HL-60/S4 treated with retinoic acid at 250 ng/mL for 4 days and 3 days (cell line): ENCODE data around the gene FAM229A.
"Not testable (repeated sequence)": the region's sequence is repeated elsewhere in the genome, so short reads cannot be mapped to it uniquely, and the experiment has no call there.

ENCODE experiments used
- in situ Hi-C: fragments of 300-500 bp; cut with MboI; formaldehyde crosslinking; loops from 2 replicates; pipeline ENCODE4 v1.7.0; 2022; ENCODE audit warnings: low sequenced_read_pairs

FAM229A gene

GRCh38 chr1:32377541-32378220, 15.4 kb upstream of the FAM229A start:
- in situ Hi-C loops: no loop called here

DNA sequence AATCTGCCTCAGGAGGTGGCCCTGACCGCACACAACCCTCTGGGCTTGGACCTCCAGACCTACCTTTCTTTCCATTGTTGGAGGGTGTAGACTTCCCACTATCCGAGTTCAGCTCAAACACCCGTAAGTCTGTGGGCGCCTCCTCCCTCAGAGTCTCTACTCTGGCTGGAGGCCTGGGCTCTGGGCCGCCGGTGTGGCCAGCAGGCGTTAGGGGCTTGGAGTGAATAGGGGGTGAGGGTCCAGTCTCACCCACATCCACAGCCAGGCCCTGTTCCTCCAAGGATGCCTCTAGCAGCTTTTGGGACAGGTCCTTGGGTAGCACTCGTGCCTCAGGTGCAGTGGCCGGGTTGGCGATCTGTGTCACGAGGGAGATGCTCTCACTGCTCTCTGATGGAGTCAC, 13.9 kb upstream of the FAM229A start:
- in situ Hi-C loops: no loop called here

- in situ Hi-C loops: no loop called here
Measured at GRCh38 chr1:32373996-32374592, 11.8 kb upstream of the FAM229A start.

GRCh38 chr1:32372149-32372756, 10.0 kb upstream of the FAM229A start:
- in situ Hi-C loops: no loop called here

DNA sequence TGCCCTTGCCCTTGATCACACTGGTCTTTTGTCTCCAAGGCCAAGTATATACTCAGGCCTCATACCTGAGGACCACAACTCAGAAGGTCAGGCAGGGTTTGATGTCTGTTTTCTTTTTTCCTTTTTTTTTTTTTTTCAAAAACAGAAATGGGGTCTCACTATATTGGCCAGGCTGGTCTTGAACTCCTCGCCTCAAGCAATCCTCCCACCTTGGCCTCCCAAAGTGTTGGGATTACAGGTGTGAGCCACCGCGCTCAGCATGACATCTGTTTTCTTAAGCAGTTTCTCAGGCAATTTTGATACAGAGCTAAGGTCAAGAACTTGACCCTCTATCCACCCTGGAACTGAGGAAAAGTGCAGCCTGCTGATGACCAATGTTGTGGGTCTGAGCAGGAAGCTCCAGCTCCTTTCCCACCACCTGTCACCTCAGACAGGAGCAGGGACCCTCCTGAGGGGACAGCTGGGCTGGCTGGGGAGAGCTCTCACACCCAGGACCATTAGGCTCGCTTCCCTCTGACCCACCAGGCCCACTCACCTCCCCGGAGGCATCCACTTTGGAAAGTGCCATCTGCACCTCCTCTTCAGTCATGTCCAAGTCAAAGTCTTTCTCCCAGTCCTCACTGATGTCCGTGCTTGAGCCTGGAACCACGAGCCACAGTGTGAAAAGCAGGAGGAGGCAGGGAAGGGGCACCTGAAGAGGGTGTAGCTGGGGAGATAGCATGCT, 5.8 kb upstream of the FAM229A start:
- in situ Hi-C loops: no loop called here

GRCh38 chr1:32365445-32365844, 3.2 kb upstream of the FAM229A start:
- in situ Hi-C loops: no loop called here

DNA sequence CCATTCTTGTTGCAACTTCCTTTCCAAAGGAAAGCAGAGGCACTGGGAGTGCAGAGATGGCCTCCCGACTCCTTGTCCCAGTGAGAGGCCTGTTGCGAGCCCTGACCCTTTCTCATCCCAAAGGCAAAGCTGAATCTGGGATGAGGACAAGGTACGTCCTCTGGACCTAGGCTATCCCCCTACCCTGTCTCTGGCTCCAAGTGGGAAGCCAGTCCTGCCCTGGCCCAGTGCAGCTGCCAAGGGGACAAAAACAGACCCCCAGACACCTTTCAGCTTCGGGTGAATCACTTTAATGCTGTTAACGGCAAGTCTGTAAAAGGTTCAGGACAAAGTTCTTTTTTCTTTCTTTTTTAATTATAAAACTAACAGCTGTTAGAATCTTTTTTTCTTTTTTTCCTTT, 2.6 kb upstream of the FAM229A start:
- in situ Hi-C loops: no loop called here

DNA sequence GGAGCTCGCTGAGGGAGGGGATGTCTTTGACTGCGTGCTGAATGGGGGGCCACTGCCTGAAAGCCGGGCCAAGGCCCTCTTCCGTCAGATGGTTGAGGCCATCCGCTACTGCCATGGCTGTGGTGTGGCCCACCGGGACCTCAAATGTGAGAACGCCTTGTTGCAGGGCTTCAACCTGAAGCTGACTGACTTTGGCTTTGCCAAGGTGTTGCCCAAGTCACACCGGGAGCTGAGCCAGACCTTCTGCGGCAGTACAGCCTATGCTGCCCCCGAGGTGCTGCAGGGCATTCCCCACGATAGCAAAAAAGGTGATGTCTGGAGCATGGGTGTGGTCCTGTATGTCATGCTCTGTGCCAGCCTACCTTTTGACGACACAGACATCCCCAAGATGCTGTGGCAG, 1.4 kb upstream of the FAM229A start:
- in situ Hi-C loops: no loop called here

GRCh38 chr1:32361674-32362473, 411 bp downstream of the FAM229A start:
- in situ Hi-C loops: no loop called here

DNA sequence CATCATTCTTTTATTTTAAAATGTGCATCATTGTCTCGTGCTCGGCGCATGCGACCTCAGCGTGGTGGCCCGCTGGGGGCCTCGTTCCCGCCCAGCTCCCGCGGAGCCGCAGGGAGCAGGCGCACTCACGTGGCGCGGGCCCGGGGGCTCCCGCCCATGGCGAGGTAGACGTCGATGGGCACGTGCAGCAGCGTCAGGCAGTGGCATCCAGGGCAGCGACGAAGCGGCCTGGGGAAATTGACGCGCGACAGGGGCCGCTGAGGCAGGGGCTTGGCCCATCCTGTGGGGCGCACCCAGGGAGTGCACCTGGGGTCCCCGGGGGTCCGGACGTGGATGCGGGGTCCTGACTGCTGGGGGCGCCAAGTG, 994 bp downstream of the FAM229A start:
- in situ Hi-C loops: no loop called here

DNA sequence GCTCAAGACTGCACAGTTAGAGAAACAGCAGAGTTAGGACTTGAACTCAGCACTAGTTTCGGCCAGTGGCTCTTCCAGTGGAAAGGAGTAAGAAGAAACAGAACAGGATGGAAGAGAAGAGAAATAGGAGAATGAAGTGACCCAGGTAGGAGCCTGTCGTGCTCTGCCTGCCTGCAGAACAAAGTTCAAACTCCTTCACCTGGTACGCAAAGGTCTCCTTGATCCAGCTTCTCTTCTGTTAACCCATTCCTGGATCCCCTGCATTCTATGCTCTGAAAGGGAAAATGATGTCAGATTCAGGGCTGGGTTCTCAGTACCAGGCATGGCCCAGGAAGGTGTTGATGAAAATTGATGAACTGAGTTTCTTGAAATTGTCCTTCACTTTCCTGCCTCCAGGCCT, 3.9 kb downstream of the FAM229A start:
- in situ Hi-C loops: no loop called here

GRCh38 chr1:32357614-32358013, 4.7 kb downstream of the FAM229A start:
- in situ Hi-C loops: no loop called here

DNA sequence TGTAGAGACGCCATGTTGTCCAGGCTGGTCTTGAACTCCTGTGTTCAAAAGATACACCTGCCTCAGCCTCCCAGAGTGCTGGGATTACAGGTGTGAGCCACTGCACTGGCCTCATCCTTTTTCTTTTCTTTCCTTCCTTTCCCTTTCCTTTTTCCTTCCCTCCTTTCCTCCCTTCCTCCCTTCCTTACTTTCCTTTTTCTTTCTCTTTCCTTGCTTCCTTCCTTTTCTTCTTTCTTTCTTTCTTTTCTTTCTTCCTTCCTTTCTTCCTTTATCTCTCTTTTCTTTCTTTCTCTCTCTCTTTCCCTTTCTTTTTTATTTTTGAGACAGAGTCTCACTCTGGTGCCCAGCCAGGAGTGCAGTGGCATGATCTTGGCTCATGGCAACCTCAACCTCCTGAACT, 5.8 kb downstream of the FAM229A start:
- in situ Hi-C loops: no loop called here

DNA sequence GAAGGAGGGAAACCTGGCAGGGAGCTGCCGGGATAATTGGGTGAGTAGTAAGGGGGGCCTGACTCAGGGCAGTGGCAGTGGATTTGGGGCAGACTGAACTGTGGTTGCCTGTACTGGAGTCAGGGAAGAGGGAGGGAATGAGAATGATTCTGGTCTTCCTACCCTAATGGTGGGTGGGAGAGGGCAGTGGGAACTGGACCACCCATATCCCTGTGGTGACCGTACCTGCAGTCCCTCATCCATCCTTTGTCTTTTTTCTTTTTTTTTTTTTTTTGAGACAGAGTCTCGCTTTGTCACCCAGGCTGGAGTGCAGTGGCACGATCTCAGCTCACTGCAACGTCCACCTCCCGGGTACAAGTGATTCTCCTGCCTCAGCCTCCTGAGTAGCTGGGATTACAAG, 6.5 kb downstream of the FAM229A start:
- in situ Hi-C loops: not testable (repeated sequence)

DNA sequence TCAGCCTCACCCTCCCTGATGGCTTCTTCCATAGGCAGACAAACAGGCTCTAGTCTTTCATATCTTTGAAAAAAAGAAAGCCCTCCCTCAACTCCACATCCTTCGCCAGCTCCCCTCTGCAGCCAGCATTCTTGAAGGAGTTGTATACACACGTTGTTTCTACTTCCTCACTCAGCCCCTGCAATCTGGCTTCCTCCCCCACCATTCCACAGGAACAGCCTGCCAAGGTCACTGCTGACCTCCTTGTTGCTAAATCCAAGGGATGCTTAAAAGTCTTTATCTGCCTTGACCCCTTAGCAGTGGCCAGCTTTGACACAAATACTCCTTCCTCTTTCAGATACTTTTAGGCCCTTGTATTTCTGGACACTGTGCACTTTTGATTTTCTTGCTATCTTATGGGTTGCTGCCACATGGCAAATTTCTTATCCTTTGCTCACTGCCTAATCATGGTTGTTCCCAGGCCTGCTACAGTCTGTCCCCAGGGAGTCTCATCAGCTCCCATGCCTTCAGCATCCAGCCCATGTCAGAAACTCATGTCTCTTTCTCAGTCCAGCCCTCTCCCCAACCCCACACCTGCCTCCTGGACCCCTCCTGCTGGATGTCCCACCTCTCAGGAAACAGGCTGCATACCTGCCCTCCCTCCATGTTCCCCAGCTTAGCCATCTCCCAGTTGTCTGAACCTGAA, 8.3 kb downstream of the FAM229A start:
- in situ Hi-C loops: no loop called here

GRCh38 chr1:32353431-32353830, 8.9 kb downstream of the FAM229A start:
- in situ Hi-C loops: no loop called here

GRCh38 chr1:32352831-32353383, 9.4 kb downstream of the FAM229A start:
- in situ Hi-C loops: no loop called here

- in situ Hi-C loops: no loop called here
Measured at GRCh38 chr1:32352239-32352745, 10.0 kb downstream of the FAM229A start.

DNA sequence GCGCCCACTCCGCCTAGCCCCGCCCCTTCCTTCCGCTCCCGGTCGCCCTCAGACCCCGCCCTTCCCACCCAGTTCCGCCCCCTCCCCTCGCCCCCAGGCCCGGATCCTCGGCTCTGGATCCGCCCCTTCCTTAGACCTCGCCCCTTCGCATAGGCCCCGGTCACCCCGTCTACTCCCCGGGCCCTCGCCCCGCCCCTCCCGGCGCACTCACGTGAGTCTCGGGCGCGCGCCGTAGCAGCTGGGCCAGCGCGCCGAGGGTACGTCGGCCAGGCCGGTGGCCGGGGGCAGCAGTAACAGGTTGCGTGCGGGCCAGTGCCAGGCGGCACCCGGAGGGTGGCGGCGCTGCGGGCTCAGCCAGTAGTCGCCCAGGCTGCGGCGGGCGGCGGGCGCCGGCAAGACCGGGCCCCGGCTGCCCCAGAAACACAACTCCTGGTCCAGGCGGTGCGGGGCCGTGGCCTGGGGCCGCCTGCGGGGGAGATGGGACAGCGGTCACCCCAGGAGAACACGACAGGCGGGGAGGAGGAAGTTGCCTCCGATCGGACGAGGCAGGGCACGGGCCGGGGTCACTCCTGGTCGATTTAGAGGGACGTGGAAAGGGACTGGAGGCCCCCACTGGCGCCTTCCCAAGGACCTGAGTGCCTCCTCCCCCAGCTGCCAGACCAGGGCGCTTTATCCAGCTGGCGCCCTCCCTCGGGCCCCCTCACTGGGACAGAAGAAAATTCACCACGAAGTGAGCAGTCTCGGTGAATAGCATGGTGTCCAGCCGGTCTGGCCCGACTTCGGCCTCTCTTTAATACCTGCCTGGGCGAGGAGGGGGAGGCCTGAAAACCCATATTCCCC, 10.7 kb downstream of the FAM229A start:
- in situ Hi-C loops: no loop called here
